HepG2 (cell line): Measurements from ENCODE around the gene AHCY. TPM values are rescaled to one million over a fixed set of nuclear protein-coding genes. Genes with fewer than 3 reads are reported as not detected.
A peak's percentile ranks its signal among the peaks of the same experiment; 100 is the strongest.

Experiments
- BCL3 ChIP-seq: sonication (generic); formaldehyde crosslinking; IDR thresholded peaks from 2 replicates; pipeline ENCODE4 v1.5.1; 2020; ENCODE audit warnings: mild to moderate bottlenecking, missing genetic modification reagents, moderate library complexity
- EHMT2 ChIP-seq: fragments of 200-600 bp; sonication (generic); IDR thresholded peaks from 2 replicates; pipeline ENCODE4 v1.7.0; 2017; ENCODE audit warnings: antibody characterized with exemption, low read depth, low read length, borderline replicate concordance
- KDM2A ChIP-seq: sonication (generic); formaldehyde crosslinking; IDR thresholded peaks from 2 replicates; pipeline ENCODE4 v1.4.0; 2020; ENCODE audit warnings: low read depth, missing genetic modification reagents, borderline replicate concordance
- NCOR1 ChIP-seq: fragments of 200-600 bp; sonication (generic); IDR thresholded peaks from 2 replicates; pipeline ENCODE4 v1.7.0; 2017; ENCODE audit warnings: antibody characterized with exemption, low read length, borderline replicate concordance
- NFIB ChIP-seq: sonication (generic); formaldehyde crosslinking; IDR thresholded peaks from 2 replicates; pipeline ENCODE4 v1.9.0; 2021; ENCODE audit warnings: missing genetic modification reagents, mild to moderate bottlenecking, borderline replicate concordance
- NRL ChIP-seq: sonication (generic); formaldehyde crosslinking; IDR thresholded peaks from 2 replicates; pipeline ENCODE4 v1.5.0; 2020; ENCODE audit warnings: missing genetic modification reagents, mild to moderate bottlenecking, moderate library complexity, borderline replicate concordance
- POGZ ChIP-seq: sonication (generic); formaldehyde crosslinking; IDR thresholded peaks from 2 replicates; pipeline ENCODE4 v1.4.0; 2020; ENCODE audit warnings: mild to moderate bottlenecking, missing genetic modification reagents
- RFXAP ChIP-seq: sonication (generic); formaldehyde crosslinking; IDR thresholded peaks from 2 replicates; pipeline ENCODE4 v1.4.0; 2020; ENCODE audit warnings: missing genetic modification reagents, borderline replicate concordance
- RNF2 ChIP-seq: fragments of 450-650 bp; conservative IDR thresholded peaks from 2 replicates; pipeline ENCODE4 v1.6.1; 2016; ENCODE audit warnings: low read depth
- SP140L ChIP-seq: sonication (generic); formaldehyde crosslinking; IDR thresholded peaks from 2 replicates; pipeline ENCODE4 v1.4.0; 2020; ENCODE audit warnings: missing genetic modification reagents, borderline replicate concordance
- TAF1 ChIP-seq: sonication (generic); formaldehyde crosslinking; IDR thresholded peaks from 2 replicates; pipeline ENCODE4 v1.4.0; 2020; ENCODE audit warnings: missing genetic modification reagents
- XRCC5 ChIP-seq: fragments of 200-400 bp; formaldehyde crosslinking; optimal IDR thresholded peaks from 2 replicates; pipeline ENCODE3; 2017; ENCODE audit warnings: mild to moderate bottlenecking, low read length
- YY1 ChIP-seq: IDR thresholded peaks from 2 replicates; pipeline ENCODE4 v1.6.1; 2011; ENCODE audit warnings: low read length, low read depth, moderate library complexity, mild to moderate bottlenecking; ENCODE audit not compliant: insufficient read depth, insufficient replicate concordance
- ZFP91 ChIP-seq: sonication (generic); formaldehyde crosslinking; IDR thresholded peaks from 2 replicates; pipeline ENCODE4 v1.9.0; 2022; ENCODE audit warnings: missing genetic modification reagents, mild to moderate bottlenecking, borderline replicate concordance
- ZMAT5 ChIP-seq: sonication (generic); formaldehyde crosslinking; IDR thresholded peaks from 2 replicates; pipeline ENCODE4 v1.5.0; 2020; ENCODE audit warnings: mild to moderate bottlenecking, low read depth, missing genetic modification reagents, borderline replicate concordance
- ZMYM4 ChIP-seq: sonication (generic); formaldehyde crosslinking; IDR thresholded peaks from 2 replicates; pipeline ENCODE4 v1.8.1; 2023; ENCODE audit warnings: mild to moderate bottlenecking, missing genetic modification reagents
- ZNF20 ChIP-seq: sonication (generic); formaldehyde crosslinking; IDR thresholded peaks from 2 replicates; pipeline ENCODE4 v1.4.0; 2020; ENCODE audit warnings: mild to moderate bottlenecking, moderate library complexity, missing genetic modification reagents
- ZNF264 ChIP-seq: sonication (generic); formaldehyde crosslinking; IDR thresholded peaks from 2 replicates; pipeline ENCODE4 v1.4.0; 2020; ENCODE audit warnings: missing genetic modification reagents
- ZNF280D ChIP-seq: sonication (generic); formaldehyde crosslinking; IDR thresholded peaks from 2 replicates; pipeline ENCODE4 v1.5.1; 2020; ENCODE audit warnings: mild to moderate bottlenecking, missing genetic modification reagents
- ZNF296 ChIP-seq: sonication (generic); formaldehyde crosslinking; conservative IDR thresholded peaks from 2 replicates; pipeline ENCODE4 v1.5.0; 2020; ENCODE audit warnings: mild to moderate bottlenecking, missing genetic modification reagents
- ZNF496 ChIP-seq: sonication (generic); formaldehyde crosslinking; IDR thresholded peaks from 2 replicates; pipeline ENCODE4 v1.8.1; 2023; ENCODE audit warnings: mild to moderate bottlenecking, moderate library complexity, missing genetic modification reagents; ENCODE audit not compliant: insufficient replicate concordance
- ZNF510 ChIP-seq: sonication (generic); formaldehyde crosslinking; IDR thresholded peaks from 2 replicates; pipeline ENCODE4 v1.4.0; 2020; ENCODE audit warnings: low read depth, mild to moderate bottlenecking, missing genetic modification reagents
- ZNF724P ChIP-seq: sonication (generic); formaldehyde crosslinking; IDR thresholded peaks from 2 replicates; pipeline ENCODE4 v1.8.0; 2022; ENCODE audit warnings: missing genetic modification reagents, borderline replicate concordance
- polyA plus RNA-seq, 8 experiments: library from polyadenylated mRNA; depleted of rRNA in 3 of 8; stranded (reverse) in 7 of 8; unstranded in 1 of 8; fragments of >200 nt; fragmentation: Illumina TruSeq in 4 of 8; extraction: Trizol in 4 of 8; gene quantifications; 2 replicates each; pipeline versions ENCODE4 v1.2.1 to v1.2.3, GENCODE V29; 2011 to 2016; ENCODE audit warnings: low read depth in 4 of 8, missing spikeins in 1 of 8, mixed read lengths in 1 of 8; ENCODE audit not compliant: insufficient read depth in 1 of 8
- total RNA-seq, 5 experiments: library from RNA; depleted of rRNA; stranded (reverse); fragments of >200 nt; fragmentation: Illumina TruSeq; extraction: Trizol; gene quantifications; 2 replicates each; pipeline ENCODE4 v1.2.3, GENCODE V29; 2016; ENCODE audit warnings: low read depth in 1 of 5

Gene AHCY
- total and polyA plus RNA-seq, 2 of the 13 experiments (the other 11 are each of a cell fraction or from before 2014, with no cell fraction given): 407 to 419 TPM

- no peak for TF ChIP-seq ZNF296 (CRISPR knock-in tag)
- TF ChIP-seq TAF1: no peak
- no peak for TF ChIP-seq NCOR1
- TF ChIP-seq ZMYM4 (CRISPR knock-in tag): no peak
- no peak for TF ChIP-seq ZFP91 (CRISPR knock-in tag)
- no peak for TF ChIP-seq ZNF496 (CRISPR knock-in tag)
- TF ChIP-seq YY1: no peak
- peak; percentile 45; the same call in 1 of the 2 replicates for TF ChIP-seq ZNF510 (CRISPR knock-in tag)
- no peak for TF ChIP-seq RNF2
- TF ChIP-seq RFXAP (CRISPR knock-in tag): no peak
- TF ChIP-seq EHMT2: no peak
- TF ChIP-seq ZMAT5 (CRISPR knock-in tag): no peak
- no peak for TF ChIP-seq POGZ
- no peak for TF ChIP-seq NFIB
- TF ChIP-seq ZNF20 (CRISPR knock-in tag): no peak
- peak; percentile 29; the same call in 1 of the 2 replicates for TF ChIP-seq NRL (CRISPR knock-in tag)
- TF ChIP-seq ZNF280D (CRISPR knock-in tag): no peak
- peak; percentile 41 for TF ChIP-seq XRCC5
- no peak for TF ChIP-seq ZNF264 (CRISPR knock-in tag)
- TF ChIP-seq ZNF724P (CRISPR knock-in tag): 0 out of 2 replicates have a peak, but pooled peaks have one; percentile 29
- peak; percentile 44; the same call in 1 of the 2 replicates for TF ChIP-seq KDM2A (CRISPR knock-in tag)
- TF ChIP-seq SP140L: no peak
- TF ChIP-seq BCL3: no peak
Observed at GRCh38 chr20:34262488-34263288, 40.5 kb downstream of the AHCY start (continued).
